GM21447 (cell line): ENCODE results near the gene ETNPPL.
"Not testable (repeated sequence)": the region's sequence is repeated elsewhere in the genome, so short reads cannot be mapped to it uniquely, and the experiment has no call there.

ENCODE experiments used
- ATAC-seq: cut with Tn5 transposase; IDR thresholded peaks from one replicate; pipeline ENCODE4 v1.9.1; 2021; ENCODE audit not compliant: unreplicated experiment

ETNPPL gene

DNA sequence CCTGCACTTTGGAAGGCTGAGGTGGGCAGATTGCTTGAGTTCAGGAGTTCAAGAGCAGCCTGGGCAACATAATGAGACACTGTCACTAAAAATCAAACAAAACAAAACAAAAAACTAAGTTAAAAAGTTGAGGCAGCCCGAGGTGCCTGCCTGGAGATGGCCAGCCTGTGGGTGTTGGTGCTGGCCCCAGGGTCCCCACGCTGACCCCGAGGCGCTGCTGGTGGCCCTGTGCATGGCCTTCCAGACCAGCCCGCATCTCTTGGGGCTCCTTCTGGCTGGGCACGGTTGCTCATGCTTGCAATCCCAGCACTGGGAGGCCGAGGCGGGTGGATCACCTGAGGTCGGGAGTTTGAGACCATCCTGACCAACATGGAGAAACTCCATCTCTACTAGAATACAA, 4.4 kb downstream of the ETNPPL start:
- ATAC-seq: no peak

DNA sequence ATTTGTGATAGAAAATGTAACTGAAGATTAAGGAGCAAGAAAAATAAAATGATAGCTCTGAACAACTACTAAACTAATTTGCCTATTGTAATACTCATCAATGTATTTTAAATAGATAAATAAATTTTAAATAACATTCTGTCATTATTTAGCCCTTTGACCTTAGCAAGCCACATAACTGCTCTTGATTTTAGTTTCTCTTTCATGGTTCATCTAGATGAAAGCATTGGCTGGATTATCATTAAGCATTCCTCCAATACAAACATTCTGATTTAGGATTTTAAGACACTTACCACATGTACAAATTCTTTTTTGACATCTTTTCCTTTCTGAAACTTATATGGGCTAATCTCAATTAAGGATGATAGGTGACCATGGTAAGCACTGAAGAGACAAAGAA, 8.5 kb downstream of the ETNPPL start:
- ATAC-seq: no peak

DNA sequence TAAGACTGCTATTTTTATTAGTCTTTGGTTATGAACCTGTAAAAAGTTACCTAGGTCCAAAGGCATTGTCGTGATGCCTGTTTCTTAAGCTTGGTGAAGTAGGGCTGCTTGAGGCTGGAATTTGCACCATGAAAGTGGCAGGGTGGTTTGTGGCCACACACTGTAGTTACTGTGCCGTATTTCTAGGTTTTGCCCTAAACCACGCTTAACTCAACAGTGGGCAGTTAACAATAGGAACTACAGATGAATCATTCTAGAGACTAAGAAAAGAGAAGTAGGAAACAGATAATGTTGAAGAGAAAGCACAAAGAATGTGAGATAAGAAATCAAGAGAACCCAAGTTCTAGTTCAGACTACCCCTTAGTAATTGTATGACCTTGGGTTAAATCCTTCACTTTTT, 11.5 kb downstream of the ETNPPL start:
- no peak for ATAC-seq

DNA sequence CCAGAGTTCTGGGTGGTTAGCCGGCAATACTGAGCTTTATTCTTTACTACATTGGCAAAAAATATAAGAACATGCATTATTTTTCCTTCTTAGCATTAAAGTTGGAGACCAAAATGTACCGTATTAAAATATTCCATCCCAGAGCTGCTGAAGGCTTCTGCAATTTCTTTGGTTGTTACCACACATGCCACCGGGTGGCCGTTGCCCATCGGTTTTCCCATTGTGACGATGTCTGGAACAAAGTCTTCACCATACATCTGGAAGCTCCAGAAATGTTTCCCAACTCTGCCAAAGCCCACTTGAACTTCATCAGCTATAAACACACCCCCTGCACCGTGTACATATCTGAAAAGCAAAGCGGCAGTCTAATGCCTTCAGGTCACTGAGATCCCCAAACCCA, 13.7 kb downstream of the ETNPPL start:
- no peak for ATAC-seq

DNA sequence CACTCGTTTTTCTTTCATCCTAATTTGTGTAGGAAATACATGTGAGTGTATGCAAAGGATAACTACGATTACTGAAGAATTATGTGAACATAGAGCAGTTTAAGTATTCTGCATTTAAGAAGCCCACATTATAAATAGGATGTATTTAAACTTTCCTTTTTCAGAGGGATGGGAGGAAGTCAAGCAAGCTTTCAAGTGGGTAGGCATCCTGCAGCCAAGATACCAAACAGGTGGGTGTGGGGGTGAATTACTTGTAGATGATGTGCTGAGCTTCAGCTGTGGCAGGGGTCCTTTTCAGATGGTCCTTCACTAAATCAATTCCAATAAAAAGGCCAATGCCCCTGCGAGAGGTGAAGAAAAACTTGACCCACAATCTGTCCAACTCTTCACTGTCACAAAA, 16.3 kb downstream of the ETNPPL start:
- ATAC-seq: no peak

DNA sequence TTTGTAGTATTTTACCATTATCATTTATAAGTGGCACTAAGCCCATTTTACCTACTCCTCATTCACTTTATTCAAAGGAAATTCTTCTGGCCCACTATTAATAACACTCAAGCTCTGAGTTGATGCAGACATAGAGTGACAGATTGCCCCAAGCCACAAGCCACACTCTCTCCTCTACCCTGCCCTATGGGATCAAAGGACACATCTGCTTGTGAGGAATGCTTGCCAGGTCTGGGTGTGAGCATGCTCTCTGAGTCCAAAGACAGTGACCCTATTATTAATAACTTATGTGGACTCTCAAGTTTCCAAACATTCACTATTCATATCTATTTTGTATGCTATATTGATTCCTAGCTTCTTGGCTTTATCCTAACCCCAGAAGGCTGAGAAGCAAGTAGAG, 18.5 kb downstream of the ETNPPL start:
- ATAC-seq: no peak

DNA sequence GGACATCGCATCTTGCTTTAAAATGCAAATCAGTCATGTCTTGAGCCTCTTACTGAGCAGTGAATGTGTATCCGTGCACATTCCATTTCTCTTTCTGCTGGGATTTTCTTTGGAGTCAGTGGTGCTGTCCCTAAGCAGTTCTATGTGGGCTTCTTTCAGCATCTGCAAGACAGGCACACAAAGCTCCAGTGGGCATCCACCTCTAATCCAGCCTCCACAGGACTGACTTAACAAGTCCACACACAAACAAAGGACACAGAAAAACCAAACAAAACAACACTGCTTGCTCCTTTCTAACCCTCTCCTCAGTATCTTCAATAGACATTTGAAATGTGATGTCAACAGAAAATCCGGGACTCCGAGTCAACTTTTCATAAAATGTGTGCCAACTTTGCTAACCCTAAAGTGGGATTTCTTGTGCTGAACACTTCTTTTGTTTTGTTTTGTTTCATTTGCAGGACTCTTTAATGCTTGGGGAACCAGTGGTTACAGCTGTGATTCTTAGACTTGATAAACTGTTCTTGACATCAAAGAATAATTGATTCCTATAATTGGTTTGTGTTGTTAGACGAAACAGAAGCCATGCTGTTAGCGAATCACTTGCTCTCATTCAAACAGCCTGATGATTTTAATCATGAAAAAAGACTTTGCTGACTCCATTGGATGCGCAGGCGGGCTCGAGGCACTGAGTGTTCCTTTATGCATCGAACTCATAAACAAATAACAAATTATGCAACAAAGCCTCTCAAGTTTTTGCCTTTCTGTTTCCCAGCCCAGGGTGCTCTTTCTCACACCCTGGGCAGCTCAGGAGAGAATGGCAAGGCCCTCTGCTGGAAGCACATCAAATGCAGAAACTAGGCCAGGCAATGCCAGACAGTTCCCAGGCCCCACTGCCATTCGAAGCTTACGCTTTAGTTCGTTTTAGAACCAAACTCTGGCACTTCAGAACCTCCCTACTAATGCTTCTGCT, 20.1 kb downstream of the ETNPPL start:
- ATAC-seq: no peak

DNA sequence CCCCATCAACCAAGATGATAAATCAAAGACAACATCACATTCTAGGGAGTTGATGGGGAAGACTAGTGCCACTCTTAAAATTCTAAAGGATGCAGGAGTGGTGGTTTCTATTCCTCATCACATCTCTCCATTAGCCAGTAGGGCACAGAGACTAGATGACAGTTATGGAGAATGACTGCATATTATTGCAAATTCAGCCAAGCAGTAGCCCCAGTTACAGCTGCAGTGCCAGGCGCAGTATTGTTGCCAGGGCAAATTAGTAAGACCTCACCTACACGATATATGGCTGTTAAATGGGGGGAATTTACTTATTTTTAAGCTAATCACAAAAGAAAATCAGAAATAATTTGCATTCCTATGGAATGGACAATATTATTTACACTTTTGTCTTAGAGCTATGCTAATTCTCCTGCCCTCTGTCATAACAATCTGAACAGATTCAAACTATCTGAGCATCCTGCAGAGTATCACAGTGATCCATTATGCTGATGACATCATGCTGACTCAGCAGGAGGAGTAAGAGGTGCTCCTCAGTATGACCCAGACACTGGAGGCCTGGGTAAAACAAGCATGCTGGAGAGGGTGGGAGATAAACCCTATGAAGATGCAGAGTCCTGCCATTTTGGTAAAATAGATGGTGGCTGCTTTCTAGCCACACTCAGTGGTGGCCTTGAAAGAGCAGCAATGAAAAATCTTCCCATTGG, 24.7 kb downstream of the ETNPPL start:
- ATAC-seq: no peak

DNA sequence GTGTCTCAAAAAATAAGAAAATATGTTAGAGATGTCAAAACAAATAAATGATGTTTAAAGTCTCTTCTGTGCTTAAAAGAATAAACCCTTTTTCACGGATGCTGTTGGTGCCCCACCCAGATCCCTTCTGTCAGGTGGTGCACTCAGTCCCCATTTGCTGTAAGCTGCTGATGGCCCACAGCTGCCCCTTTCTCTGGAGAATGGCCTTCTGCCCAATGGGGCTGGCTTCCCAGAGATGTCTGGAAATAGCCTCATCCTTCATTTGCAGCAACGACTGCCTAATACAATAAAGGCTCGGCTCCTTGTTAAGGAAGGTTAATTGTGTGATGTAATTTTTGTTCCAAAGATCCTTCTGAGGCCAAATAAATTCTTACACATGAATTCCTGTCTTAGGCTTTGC, 31.8 kb downstream of the ETNPPL start:
- ATAC-seq: no peak

DNA sequence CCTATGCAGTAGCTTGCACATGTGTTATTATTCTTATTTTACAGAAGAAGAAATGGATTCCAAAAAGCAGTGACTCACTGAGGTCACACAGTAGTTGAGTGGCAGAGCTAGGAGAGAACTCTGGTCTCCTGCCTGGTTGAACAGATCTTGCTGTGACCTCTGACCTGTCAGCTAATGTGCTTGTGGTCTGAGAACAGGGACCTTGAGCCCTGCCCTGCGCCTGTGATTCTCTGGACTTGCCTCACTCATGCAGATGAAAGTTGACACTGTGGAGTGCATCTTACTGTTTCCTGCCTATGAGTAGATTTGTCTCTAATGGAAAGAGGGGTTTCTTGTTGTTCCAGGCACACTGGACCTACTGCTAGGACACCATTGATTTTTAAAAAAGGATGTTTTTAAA, 32.3 kb downstream of the ETNPPL start:
- no peak for ATAC-seq

DNA sequence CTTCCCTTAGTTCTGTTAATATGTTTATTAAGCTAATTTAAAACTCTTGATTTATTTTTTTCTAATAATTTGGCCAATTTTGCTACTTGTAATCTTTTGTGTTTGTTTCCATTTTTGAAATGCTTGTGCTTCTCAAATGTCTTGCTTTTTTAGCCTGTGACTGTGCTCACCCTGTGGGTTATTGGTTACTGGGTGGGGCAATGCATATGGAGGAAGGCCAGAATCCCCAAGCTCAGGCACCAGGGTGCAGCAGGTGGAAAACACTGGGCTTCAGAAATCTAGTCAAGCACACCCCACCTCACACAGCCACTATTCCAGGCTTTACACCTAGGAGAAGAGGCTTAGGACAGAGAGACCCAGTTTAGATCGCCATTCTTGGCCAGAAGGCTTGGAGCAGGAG, 33.1 kb downstream of the ETNPPL start:
- no peak for ATAC-seq

DNA sequence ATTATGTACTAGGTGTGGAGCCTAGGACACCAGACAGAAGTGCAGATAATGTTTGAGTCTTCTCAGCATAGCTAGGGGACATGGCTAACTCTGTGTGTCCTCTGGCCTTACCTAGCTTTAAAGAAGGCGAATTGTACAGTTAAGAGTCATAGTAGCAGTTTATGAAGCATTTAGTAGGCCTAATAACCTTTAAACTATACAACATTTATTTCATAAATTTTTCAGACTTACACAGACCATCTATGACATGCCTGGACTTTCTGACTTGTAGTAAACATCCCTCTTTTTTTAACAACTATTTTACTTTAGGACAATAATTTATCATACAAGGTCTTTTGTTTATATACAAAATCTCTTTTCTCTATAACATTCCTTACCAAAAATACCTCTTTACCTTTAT, 37.4 kb downstream of the ETNPPL start:
- no peak for ATAC-seq

DNA sequence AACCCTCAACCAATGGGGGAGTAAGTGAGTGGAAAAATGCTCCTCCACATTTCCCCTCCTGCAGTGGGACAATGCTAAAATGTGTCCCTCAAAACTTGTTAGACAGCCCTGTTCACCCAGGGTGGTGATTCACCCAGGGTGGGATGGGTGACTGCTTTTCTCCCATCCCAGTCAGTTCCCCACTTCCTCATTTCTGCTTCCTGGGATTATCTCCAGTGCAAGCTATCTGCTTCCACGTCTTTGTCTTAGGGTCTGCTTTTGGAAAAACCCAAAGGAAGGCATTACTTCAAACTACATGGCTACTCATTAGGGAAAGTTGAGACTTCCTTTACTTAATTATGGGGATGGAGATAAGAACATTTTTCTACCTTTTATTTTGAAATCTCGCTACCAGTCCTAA, 45.5 kb downstream of the ETNPPL start:
- ATAC-seq: no peak

DNA sequence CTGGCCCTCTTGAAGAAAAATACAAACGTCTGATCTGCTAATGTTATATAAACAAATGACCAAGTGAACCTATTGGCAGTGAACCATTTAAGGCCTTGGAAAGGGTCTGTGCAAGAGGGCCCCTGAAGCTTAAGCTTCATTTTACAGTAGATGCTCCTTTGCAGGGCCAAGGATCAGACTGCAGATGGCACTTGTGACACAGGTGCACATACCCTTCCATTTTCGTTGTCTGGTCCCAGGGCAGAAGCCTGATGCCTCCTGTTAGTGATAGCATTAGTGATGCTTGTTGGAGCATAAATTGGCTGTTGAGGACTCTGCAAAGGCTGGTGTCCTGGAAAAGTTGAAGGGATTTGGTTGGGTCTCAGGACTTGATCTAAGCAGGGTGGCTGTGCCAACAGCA, 46.5 kb downstream of the ETNPPL start:
- no peak for ATAC-seq

DNA sequence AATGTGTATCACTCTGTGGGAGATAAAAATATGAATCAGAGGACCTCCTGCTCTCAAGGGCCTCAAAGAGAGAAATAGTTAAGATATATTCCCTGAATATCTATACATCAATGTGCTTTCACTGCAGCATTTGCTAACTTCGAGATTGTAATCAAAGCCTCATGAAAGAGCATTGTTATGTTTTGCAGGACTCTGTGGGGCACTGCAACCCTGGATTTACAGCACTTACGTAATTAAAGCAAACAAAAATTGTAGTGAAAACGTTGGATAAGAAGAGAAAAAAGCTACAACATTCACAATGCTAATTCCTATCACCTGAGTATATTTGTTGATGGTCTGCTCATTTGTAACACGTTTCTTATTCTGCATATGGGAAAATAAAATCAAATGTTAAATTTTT, 48.0 kb downstream of the ETNPPL start:
- no peak for ATAC-seq

DNA sequence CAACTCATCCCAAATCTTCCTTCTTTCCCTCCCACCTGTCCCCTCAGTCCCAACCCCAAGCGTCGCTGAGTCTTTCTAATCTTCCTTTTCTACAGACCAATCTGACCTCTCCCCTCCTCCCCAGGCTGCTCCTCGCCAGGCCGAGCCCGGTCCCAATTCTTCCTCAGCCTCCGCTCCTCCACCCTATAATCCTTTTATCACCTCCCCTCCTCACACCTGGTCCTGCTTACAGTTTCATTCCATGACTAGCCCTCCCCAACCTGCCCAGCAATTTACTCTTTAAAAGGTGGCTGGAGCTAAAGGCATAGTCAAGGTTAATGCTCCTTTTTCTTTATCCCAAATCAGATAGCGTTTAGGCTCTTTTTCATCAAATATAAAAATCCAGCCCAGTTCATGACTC, 52.3 kb downstream of the ETNPPL start:
- not testable (repeated sequence) for ATAC-seq

DNA sequence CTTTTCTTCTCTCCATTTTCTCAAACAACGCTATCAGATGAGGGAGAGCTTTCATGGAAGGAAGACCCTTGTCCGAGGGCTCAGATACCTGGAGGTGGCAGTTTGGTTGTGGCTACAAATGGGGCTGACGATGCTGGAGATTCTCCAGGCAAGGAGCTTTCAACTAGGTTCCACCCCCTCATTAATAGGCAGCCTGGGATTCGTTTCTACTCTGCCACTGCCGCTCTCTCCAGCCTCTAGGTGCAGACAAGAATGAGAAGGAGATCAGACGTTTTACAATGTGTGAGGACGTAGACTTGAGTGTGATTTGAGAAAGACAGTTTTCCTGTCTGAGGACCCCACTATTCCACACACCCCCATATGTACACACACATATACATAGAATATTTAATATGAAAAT, 53.1 kb downstream of the ETNPPL start:
- no peak for ATAC-seq

DNA sequence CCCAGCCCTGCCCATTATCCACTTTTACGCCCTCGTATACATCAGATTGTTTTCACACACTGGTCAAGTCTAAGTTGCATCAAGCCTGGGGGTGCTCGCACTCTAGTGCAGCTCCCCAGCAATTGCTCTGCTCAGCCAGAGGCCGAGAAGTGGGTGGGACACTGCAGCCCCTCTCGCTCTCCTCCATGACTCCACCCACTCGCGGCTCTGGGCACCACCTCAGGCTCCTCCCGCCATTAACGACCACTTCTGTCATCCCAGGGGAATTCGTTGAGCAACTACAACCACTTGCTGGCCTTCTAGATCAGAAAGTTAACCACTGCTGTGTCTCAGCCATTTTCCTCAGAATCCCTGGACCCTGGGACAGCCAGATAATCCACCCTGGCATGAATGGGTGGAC, 53.6 kb downstream of the ETNPPL start:
- no peak for ATAC-seq

DNA sequence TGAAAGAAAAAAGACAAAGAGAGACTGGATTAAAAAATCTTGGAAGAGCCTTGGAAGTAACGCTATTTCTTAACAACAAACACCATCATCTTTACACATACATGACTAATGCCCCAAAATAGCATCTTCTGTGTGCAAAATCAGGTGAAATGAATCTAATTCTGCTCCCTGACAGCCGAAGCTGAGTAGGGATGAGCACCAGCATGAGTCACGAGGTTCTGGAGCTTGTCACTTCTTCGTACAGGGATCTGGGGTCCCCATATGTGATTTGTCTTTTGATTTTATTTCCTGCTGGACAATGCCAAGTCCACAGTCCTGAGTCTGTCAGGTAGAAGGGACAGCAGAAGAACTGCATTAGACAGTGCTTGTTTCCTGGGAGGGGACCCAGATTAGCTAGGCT, 56.6 kb downstream of the ETNPPL start:
- ATAC-seq: no peak

DNA sequence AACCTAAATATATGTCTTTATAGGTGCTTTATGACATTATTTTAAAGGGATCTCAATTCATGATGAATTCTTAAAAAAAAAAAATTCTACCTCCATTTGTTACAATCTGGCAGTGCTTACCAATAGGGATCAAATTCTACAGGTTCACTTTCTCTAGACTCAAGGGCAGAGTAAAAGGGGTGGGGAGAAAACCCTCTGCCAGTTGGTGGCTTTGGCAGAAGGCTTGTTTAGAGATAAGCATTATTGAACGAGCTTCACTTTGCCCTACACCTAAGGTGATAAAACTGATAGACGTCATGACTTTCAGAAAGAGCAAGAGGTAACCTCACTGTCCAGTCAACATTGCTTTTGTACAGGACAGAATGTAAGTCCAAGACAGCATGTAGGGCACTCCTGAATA, 58.9 kb downstream of the ETNPPL start:
- ATAC-seq: no peak

DNA sequence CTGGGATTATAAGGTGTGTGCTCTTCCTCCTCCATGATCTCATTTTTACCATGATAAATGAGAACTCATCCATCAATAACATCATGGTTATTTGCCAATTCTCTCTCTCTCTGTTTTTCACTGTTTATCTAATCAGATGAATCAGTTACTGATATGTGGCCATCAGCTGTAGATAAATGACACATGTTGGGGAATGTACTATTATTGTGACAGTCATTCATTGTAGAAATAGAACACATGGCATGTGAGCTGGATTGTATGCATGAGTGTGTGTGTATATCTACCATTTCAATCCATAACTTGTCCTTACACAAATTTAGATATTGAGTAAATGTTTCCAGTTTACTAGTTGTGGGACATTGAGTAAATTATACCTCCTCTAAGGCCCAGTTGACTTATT, 59.5 kb downstream of the ETNPPL start:
- no peak for ATAC-seq

DNA sequence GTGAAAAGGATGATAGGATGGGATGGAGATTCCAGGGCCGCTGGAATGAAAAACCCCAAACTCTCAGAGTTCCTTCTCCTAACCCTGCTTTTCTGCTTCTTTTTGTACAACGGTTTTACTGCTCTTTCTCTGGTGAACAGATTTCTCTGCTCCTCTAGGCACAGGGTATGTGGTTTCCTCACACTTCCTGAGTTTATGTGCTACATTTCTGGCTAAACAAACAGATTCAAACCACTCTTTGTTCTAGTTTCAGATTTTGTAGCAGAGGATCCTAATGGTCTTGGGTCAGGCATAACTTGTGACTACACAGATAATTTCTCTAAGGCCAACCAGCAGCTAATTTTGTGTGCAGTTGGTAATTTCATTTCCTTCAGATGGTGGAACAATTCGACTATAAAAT, 59.9 kb downstream of the ETNPPL start:
- ATAC-seq: no peak
